ENCODE measurements around the gene RAD54L.

The RAD54L gene

DNA sequence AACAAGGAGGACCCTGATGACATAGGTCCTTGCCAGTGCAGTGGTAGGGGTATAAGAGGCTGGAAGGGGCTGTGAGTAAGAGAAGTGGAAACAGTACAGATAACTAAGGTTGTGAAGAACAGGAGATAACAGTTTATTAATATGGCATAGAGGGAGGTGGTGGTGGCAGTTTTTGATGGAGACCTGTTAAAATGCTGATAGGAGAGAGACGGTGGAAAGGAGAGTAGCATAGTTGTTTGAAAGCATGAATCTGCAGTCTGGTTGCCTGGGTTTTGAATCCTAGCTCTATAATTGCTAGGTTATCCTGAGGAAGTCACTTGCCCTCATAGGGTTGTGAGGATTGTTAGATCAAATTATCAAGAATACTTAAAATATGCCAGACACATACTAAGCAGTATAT lies 36.5 kb downstream of the RAD54L start:
- in situ Hi-C loops (cut with MboI; ENCODE audit: low sequenced_read_pairs, unreplicated experiment): no loop called here

DNA sequence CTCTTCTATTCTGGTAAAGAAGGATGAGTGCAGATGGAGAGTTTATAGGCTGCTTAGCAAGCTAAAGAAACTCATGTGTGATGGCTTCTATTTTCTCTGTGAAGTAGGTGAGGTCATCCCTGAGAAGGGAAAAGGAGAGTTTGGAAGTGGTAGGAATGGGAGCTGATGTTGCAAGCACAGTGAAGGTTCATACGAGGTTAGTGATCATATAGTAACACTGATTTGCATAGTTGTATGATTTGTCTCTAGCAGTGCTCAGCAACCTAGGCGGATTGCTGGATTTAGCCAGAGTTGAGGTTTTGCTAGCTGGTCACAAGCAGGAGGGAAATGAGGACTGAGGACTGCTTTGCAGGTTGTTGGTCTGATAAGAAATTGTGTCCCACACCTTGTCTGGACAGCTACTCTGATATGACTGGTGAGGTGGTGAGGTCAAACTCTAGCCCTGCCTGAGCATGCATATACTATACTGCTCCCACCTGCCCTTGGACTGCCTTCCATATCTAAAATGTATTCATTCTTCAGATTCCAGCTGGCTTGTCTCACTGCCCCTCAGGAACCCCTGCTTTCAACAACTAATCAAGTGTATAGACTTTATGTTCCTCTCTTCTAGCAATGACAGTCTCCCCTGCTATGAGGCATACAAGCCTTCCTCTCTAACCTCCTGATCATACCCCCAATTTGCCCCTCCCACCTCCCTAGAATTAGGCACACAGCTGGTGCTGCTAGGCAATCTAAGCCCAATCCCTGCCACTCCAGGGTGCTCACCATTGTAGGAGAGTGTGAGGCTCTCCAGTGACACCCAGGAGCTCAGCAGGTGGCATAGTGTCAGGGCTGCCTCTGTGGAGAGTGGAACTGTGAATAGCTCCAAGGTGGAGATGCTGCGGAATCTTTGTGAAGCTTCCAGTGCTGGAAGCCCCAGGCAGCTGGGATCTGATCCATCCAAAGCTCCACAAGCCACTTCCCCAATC lies 37.3 kb downstream of the RAD54L start:
- TF ChIP-seq CTCF (IDR thresholded peaks at IDR 0.05; ENCODE audit: borderline replicate concordance, control extremely low read depth, extremely low read depth, insufficient read depth, missing control alignments): no peak
- in situ Hi-C loops (cut with MboI; ENCODE audit: low sequenced_read_pairs, unreplicated experiment): no loop called here
- DNase-seq (ENCODE audit: low spot score): no peak

More for the DNA sequence above, 36.5 kb downstream of the RAD54L start:
- DNase-seq (ENCODE audit: low spot score): no peak
- TF ChIP-seq CTCF (IDR thresholded peaks at IDR 0.05; ENCODE audit: borderline replicate concordance, control extremely low read depth, extremely low read depth, insufficient read depth, missing control alignments): no peak

- no peak for DNase-seq (ENCODE audit: low spot score)
- TF ChIP-seq CTCF (IDR thresholded peaks at IDR 0.05; ENCODE audit: borderline replicate concordance, control extremely low read depth, extremely low read depth, insufficient read depth, missing control alignments): no peak
- in situ Hi-C loops (cut with MboI; ENCODE audit: low sequenced_read_pairs, unreplicated experiment): no loop called here
Measured at GRCh38 chr1:46285730-46286477, 38.3 kb downstream of the RAD54L start.

GRCh38 chr1:46288485-46289133 lies 41.0 kb downstream of the RAD54L start:
- no peak for TF ChIP-seq CTCF (IDR thresholded peaks at IDR 0.05; ENCODE audit: borderline replicate concordance, control extremely low read depth, extremely low read depth, insufficient read depth, missing control alignments)
- DNase-seq (ENCODE audit: low spot score): no peak
- in situ Hi-C loops (cut with MboI; ENCODE audit: low sequenced_read_pairs, unreplicated experiment): no loop called here

DNA sequence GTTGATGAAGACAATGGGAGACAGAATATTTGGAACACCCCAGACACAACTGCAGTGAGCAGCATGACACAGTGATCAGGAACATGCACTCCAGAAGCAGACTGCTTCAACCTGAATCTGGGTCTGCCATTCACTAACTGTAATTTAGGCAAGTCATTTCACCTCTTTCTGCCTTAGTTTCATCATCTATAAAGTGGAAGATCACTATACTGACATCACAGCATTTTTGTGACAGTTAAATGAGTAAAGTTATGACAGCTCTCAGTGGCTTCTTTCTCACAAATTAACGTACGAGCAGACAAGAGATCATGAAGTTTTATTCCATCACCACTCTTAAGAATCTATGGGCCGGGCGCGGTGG lies 41.6 kb downstream of the RAD54L start:
- no peak for TF ChIP-seq CTCF (IDR thresholded peaks at IDR 0.05; ENCODE audit: borderline replicate concordance, control extremely low read depth, extremely low read depth, insufficient read depth, missing control alignments)
- in situ Hi-C loops (cut with MboI; ENCODE audit: low sequenced_read_pairs, unreplicated experiment): no loop called here
- no peak for DNase-seq (ENCODE audit: low spot score)

DNA sequence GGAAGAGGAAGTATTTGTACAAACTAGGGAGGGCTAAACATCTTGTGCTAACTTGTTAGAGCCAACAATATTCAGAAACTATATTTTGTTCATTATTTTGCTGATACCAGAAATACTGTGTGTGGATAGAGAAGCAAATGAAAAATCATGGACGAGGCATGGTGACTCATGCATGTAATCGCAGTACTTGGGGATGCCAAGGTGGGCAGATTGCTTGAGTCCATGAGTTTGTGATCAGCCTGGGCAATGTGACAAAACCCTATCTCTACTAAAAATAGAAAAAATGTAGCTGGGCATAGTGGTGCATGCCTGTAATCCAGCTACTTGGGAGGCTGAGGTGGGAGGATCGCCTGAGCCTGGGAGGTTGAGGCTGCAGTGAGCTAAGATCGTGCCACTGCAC lies 42.4 kb downstream of the RAD54L start:
- no peak for DNase-seq (ENCODE audit: low spot score)
- TF ChIP-seq CTCF (IDR thresholded peaks at IDR 0.05; ENCODE audit: borderline replicate concordance, control extremely low read depth, extremely low read depth, insufficient read depth, missing control alignments): no peak
- in situ Hi-C loops (cut with MboI; ENCODE audit: low sequenced_read_pairs, unreplicated experiment): no loop called here
